Upper lobe of left lung (tissue), 4 donors: ENCODE data around the gene ROS1.
A peak's percentile ranks its signal among the peaks of the same experiment; 100 is the strongest.

Source experiments
- EP300 ChIP-seq, 4 donors: sonication (generic); formaldehyde crosslinking; IDR thresholded peaks; one replicate each; pipeline ENCODE4 v1.5.1; 2017; ENCODE audit warnings: antibody characterized with exemption in 4 of 4, control low read depth in 2 of 4
- POLR2A ChIP-seq, 4 donors: fragments of 450-650 bp; IDR thresholded peaks; one replicate each; pipeline ENCODE4 v1.5.1; 2016 to 2017; ENCODE audit warnings: antibody characterized with exemption in 4 of 4, mild to moderate bottlenecking in 2 of 4
- TF ChIP-seq, protein P1 (sequence below), 6 experiments: fragments of 450-650 bp in 4 of 6; fragments of 200-600 bp in 2 of 6; sonication (generic) in 2 of 6; IDR thresholded peaks; one replicate each; pipeline ENCODE4 v1.5.1; 2016 to 2019; ENCODE audit warnings: antibody characterized with exemption in 6 of 6

DNA sequence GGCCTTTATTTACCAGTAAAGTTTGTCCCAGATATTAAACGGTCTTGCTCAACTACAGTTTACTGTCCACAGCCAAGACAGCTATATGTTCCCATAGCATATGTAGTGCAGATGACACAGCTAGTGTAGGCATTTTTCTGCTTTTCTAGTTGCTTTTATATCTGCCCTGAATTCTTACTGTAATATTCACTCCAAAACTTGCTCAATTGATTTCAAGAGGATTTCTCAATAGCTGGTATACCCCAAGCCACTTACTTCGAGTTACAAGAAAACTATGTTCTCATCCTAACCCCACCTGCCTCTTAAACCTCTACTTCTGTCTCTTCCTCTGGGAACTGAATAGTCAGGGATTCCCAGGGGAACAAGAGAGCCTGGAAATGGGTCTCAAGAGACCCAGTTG is 18.9 kb upstream of the ROS1 start:
- TF ChIP-seq, protein P1, sequence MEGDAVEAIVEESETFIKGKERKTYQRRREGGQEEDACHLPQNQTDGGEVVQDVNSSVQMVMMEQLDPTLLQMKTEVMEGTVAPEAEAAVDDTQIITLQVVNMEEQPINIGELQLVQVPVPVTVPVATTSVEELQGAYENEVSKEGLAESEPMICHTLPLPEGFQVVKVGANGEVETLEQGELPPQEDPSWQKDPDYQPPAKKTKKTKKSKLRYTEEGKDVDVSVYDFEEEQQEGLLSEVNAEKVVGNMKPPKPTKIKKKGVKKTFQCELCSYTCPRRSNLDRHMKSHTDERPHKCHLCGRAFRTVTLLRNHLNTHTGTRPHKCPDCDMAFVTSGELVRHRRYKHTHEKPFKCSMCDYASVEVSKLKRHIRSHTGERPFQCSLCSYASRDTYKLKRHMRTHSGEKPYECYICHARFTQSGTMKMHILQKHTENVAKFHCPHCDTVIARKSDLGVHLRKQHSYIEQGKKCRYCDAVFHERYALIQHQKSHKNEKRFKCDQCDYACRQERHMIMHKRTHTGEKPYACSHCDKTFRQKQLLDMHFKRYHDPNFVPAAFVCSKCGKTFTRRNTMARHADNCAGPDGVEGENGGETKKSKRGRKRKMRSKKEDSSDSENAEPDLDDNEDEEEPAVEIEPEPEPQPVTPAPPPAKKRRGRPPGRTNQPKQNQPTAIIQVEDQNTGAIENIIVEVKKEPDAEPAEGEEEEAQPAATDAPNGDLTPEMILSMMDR (IDR thresholded peaks at IDR 0.05) = no peak
- no peak for TF ChIP-seq POLR2A (IDR thresholded peaks at IDR 0.05)
- TF ChIP-seq EP300 (IDR thresholded peaks at IDR 0.05) = peak in 1 of 4 donors; percentile 77
